Astrocyte (in vitro differentiated cells and primary cell): ENCODE measurements around the gene TLE2. TPM values are rescaled to one million over a fixed set of nuclear protein-coding genes. Genes with fewer than 3 reads are reported as not detected.
A peak's percentile ranks its signal among the peaks of the same experiment; 100 is the strongest.

Experiments
- DNase-seq: peaks from one replicate; pipeline ENCODE4 v3.0.0-alpha.2; 2010; ENCODE audit warnings: low read depth
- FAIRE-seq: peaks from 2 replicates; lab custom pipeline; 2011; peaks lifted over from hg19 to GRCh38; lab: Jason Lieb, UNC
- H2AFZ ChIP-seq: 2 replicates; pipeline ENCODE4 v1.6.0; 2012; ENCODE audit warnings: low read depth, low read length, inconsistent platforms
- H3K27ac ChIP-seq: 2 replicates; pipeline ENCODE4 v1.5.1; 2011; ENCODE audit warnings: low read depth, low read length, inconsistent platforms
- H3K27me3 ChIP-seq: 2 replicates; pipeline ENCODE4 v1.6.0; 2011; ENCODE audit warnings: low read length, inconsistent platforms; ENCODE audit not compliant: insufficient read depth
- H3K36me3 ChIP-seq: 2 replicates; pipeline ENCODE4 v1.5.1; 2011; ENCODE audit warnings: low read length, inconsistent platforms; ENCODE audit not compliant: insufficient read depth
- H3K4me1 ChIP-seq: 2 replicates; pipeline ENCODE4 v1.5.1; 2011; ENCODE audit warnings: low read length, inconsistent platforms; ENCODE audit not compliant: insufficient read depth
- H3K4me2 ChIP-seq: 2 replicates; pipeline ENCODE4 v1.6.0; 2012; ENCODE audit warnings: low read length, inconsistent platforms
- H3K4me3 ChIP-seq: 2 replicates; pipeline ENCODE4 v1.5.1; 2011; ENCODE audit warnings: low read depth, mild to moderate bottlenecking, low read length, inconsistent platforms; ENCODE audit not compliant: insufficient read depth
- H3K79me2 ChIP-seq: 2 replicates; pipeline ENCODE4 v1.6.0; 2012; ENCODE audit warnings: mild to moderate bottlenecking, low read length, inconsistent platforms; ENCODE audit not compliant: insufficient read depth
- H3K9ac ChIP-seq: 2 replicates; pipeline ENCODE4 v1.6.0; 2012; ENCODE audit warnings: mild to moderate bottlenecking, low read length, inconsistent platforms
- H3K9me3 ChIP-seq: 2 replicates; pipeline ENCODE4 v1.5.1; 2012; ENCODE audit warnings: low read depth, mild to moderate bottlenecking, low read length, inconsistent platforms; ENCODE audit not compliant: insufficient read depth
- H4K20me1 ChIP-seq: 2 replicates; pipeline ENCODE4 v1.6.0; 2012; ENCODE audit warnings: low read length, inconsistent platforms; ENCODE audit not compliant: insufficient read depth
- H3K27ac Mint-ChIP-seq: one replicate; pipeline ENCODE4 v1.8.0; 2021; ENCODE audit warnings: mild to moderate bottlenecking, mixed read lengths; ENCODE audit not compliant: unreplicated experiment
- H3K27me3 Mint-ChIP-seq: one replicate; pipeline ENCODE4 v1.8.0; 2021; ENCODE audit warnings: low read depth, mixed read lengths; ENCODE audit not compliant: unreplicated experiment
- H3K36me3 Mint-ChIP-seq: one replicate; pipeline ENCODE4 v1.8.0; 2021; ENCODE audit warnings: low read depth, mixed read lengths; ENCODE audit not compliant: unreplicated experiment
- H3K4me1 Mint-ChIP-seq: one replicate; pipeline ENCODE4 v1.8.0; 2021; ENCODE audit warnings: low read depth, mixed read lengths; ENCODE audit not compliant: unreplicated experiment
- H3K4me3 Mint-ChIP-seq: one replicate; pipeline ENCODE4 v1.8.0; 2021; ENCODE audit warnings: mild to moderate bottlenecking, moderate library complexity, mixed read lengths; ENCODE audit not compliant: unreplicated experiment
- H3K9me3 Mint-ChIP-seq: one replicate; pipeline ENCODE4 v1.8.0; 2021; ENCODE audit warnings: mild to moderate bottlenecking, mixed read lengths; ENCODE audit not compliant: unreplicated experiment
- EZH2 ChIP-seq: IDR thresholded peaks from 2 replicates; pipeline ENCODE4 v1.6.1; 2012; ENCODE audit warnings: mild to moderate bottlenecking, low read length, inconsistent platforms; ENCODE audit not compliant: insufficient read depth
- total RNA-seq: library from RNA; stranded (reverse); gene quantifications from 2 replicates; pipeline ENCODE4 v1.2.1, GENCODE V29; 2021
- TF ChIP-seq, protein P1 (sequence below): IDR thresholded peaks from 2 replicates; pipeline ENCODE4 v1.5.1; 2011; ENCODE audit warnings: low read depth, mild to moderate bottlenecking, inconsistent platforms, low read length, moderate library complexity; ENCODE audit not compliant: insufficient read depth

The TLE2 gene
- total RNA-seq, 1 donor from 2014 or later: 0.79 TPM

- H3K9me3 Mint-ChIP-seq: no peaks in the 10 kb centered on the region
Observed at GRCh38 chr19:2982561-2982960, 46.5 kb downstream of the TLE2 start.

DNA sequence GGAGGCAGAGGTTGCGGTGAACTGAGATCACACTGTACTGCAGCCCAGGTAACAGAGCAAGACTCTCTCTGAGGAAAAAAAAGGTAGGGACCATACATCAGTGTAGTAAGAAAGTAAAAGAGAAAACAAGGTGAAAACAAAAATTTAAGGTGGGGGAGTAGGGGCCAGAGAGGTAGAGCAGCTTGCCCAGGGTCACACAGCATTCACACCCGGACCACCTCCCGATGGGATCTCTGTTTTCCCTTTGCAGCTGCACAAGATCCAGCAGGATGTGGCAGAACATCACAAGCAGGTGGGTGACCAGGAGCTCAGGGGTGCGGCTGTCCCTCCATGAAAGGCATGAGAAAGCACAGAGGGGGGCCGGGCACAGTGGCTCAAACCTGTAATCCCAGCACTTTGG lies 47.2 kb downstream of the TLE2 start:
- Mint-ChIP-seq H3K36me3 (no peaks in the 10 kb centered on the region), H3K27ac (no peak overlapping the region), H3K4me1 (no peaks in the 10 kb centered on the region), H3K4me3 (no peak overlapping the region), H3K27me3 (peaks cover 61% of the 10 kb centered on the region), H3K9me3 (no peaks in the 10 kb centered on the region)
- no peaks in the 10 kb centered on the region for H4K20me1 ChIP-seq
- H3K27me3 ChIP-seq: peaks cover 7% of the 10 kb centered on the region
- FAIRE-seq (no peak), DNase-seq (no peak)
- H3K9ac ChIP-seq: no peak overlapping the region
- no peak overlapping the region for H3K4me2 ChIP-seq
- no peak overlapping the region for H3K4me3 ChIP-seq
- H3K4me1 ChIP-seq: peaks cover 14% of the 10 kb centered on the region
- H3K79me2 ChIP-seq: no peaks in the 10 kb centered on the region
- TF ChIP-seq EZH2: no peak
- TF ChIP-seq, protein P1, sequence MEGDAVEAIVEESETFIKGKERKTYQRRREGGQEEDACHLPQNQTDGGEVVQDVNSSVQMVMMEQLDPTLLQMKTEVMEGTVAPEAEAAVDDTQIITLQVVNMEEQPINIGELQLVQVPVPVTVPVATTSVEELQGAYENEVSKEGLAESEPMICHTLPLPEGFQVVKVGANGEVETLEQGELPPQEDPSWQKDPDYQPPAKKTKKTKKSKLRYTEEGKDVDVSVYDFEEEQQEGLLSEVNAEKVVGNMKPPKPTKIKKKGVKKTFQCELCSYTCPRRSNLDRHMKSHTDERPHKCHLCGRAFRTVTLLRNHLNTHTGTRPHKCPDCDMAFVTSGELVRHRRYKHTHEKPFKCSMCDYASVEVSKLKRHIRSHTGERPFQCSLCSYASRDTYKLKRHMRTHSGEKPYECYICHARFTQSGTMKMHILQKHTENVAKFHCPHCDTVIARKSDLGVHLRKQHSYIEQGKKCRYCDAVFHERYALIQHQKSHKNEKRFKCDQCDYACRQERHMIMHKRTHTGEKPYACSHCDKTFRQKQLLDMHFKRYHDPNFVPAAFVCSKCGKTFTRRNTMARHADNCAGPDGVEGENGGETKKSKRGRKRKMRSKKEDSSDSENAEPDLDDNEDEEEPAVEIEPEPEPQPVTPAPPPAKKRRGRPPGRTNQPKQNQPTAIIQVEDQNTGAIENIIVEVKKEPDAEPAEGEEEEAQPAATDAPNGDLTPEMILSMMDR: no peak
- H3K36me3 ChIP-seq: no peaks in the 10 kb centered on the region
- no peak overlapping the region for H2AFZ ChIP-seq
- no peak overlapping the region for H3K27ac ChIP-seq
- H3K9me3 ChIP-seq: no peaks in the 10 kb centered on the region

More at GRCh38 chr19:2982561-2982960, 46.5 kb downstream of the TLE2 start:
- Mint-ChIP-seq H3K27ac (no peak overlapping the region), H3K27me3 (peaks cover 65% of the 10 kb centered on the region), H3K36me3 (no peaks in the 10 kb centered on the region), H3K4me1 (no peaks in the 10 kb centered on the region), H3K4me3 (no peak overlapping the region)
- no peak overlapping the region for H2AFZ ChIP-seq
- H3K4me3 ChIP-seq: no peak overlapping the region
- H3K27ac ChIP-seq: no peak overlapping the region
- H3K36me3 ChIP-seq: no peaks in the 10 kb centered on the region
- DNase-seq (no peak), FAIRE-seq (no peak)
- H3K4me2 ChIP-seq: peak overlapping the region; percentile 80
- H4K20me1 ChIP-seq: no peaks in the 10 kb centered on the region
- no peaks in the 10 kb centered on the region for H3K79me2 ChIP-seq
- no peaks in the 10 kb centered on the region for H3K9me3 ChIP-seq
- no peak overlapping the region for H3K9ac ChIP-seq
- peaks cover 13% of the 10 kb centered on the region for H3K4me1 ChIP-seq
- H3K27me3 ChIP-seq: peaks cover 13% of the 10 kb centered on the region
- TF ChIP-seq, protein P1: no peak
- TF ChIP-seq EZH2: no peak

DNA sequence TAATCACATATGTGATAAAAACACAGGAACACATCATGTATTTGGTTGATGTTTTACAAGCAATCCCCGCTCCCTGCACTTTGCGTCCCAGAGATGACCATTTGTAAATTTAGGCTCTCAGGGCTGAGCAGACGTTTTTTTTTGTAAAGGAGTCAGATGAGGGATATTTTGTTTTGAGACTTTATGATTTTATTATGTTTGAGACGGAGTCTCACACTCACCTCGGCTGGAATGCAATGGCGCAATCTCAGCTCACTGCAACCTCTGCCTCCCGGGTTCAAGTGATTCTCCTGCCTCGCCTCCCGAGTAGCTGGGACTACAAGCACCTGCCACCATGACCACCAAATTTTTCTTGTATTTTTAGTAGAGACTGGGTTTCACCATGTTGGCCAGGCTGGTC lies 50.3 kb downstream of the TLE2 start:
- no peaks in the 10 kb centered on the region for H3K9me3 Mint-ChIP-seq
- no peaks in the 10 kb centered on the region for H4K20me1 ChIP-seq
- peaks cover 73% of the 10 kb centered on the region for H3K27me3 Mint-ChIP-seq
- H3K4me3 Mint-ChIP-seq: no peak overlapping the region
- no peaks in the 10 kb centered on the region for H3K9me3 ChIP-seq
- no peak overlapping the region for H2AFZ ChIP-seq
- no peaks in the 10 kb centered on the region for H3K36me3 Mint-ChIP-seq
- no peaks in the 10 kb centered on the region for H3K36me3 ChIP-seq
- peaks cover 17% of the 10 kb centered on the region for H3K4me1 ChIP-seq
- no peak overlapping the region for H3K4me3 ChIP-seq
- H3K9ac ChIP-seq: no peak overlapping the region
- peaks cover 18% of the 10 kb centered on the region for H3K27me3 ChIP-seq
- FAIRE-seq: no peak
- no peak overlapping the region for H3K27ac ChIP-seq
- DNase-seq: no peak
- H3K79me2 ChIP-seq: no peaks in the 10 kb centered on the region
- H3K4me2 ChIP-seq: no peak overlapping the region
- TF ChIP-seq, protein P1: no peak
- no peak for TF ChIP-seq EZH2
- peaks cover 4% of the 10 kb centered on the region for H3K4me1 Mint-ChIP-seq
- no peak overlapping the region for H3K27ac Mint-ChIP-seq
